HCT116 (cell line): ENCODE data around the gene GNB1L. TPM values are rescaled to one million over a fixed set of nuclear protein-coding genes. Genes with fewer than 3 reads are reported as not detected.

Experiments
- ATAC-seq: fragments of 200-7000 bp; cut with Tn5 transposase; 2 replicates; pipeline ENCODE4 v1.9.1; 2020; ENCODE audit warnings: mild to moderate bottlenecking, moderate library complexity
- BruUV-seq: library from RNA; stranded (reverse); fragments of 400-500 nt; replicated peaks from 2 replicates; lab custom pipeline; 2021; lab: Mats Ljungman, UMichigan
- CTCF ChIA-PET: fragments of 300-600 bp; sonication (Branson Sonifier 250); formaldehyde crosslinking; loops from one replicate; lab custom pipeline; 2021; ENCODE audit warnings: antibody characterized with exemption; lab: Charles Lee
- POLR2A ChIA-PET: fragments of 300-600, 350-600 bp; sonication (Branson Sonifier 250); formaldehyde crosslinking; loops from one replicate; lab custom pipeline; 2021; ENCODE audit warnings: antibody characterized with exemption; lab: Charles Lee
- RAD21 ChIA-PET, 2 experiments: fragments of 300-600 bp; sonication (Branson Sonifier 250); formaldehyde crosslinking; loops; one replicate each; lab custom pipeline; 2023; ENCODE audit warnings: low total read pairs in 2 of 2; ENCODE audit not compliant: uncharacterized antibody in 2 of 2, unreplicated experiment in 2 of 2, low non-redundant PET in 1 of 2; lab: Charles Lee
- DNase-seq: peaks from one replicate; pipeline ENCODE4 v3.0.0-alpha.2; 2010; ENCODE audit warnings: low read depth, low spot score
- H2AFZ ChIP-seq: fragments of 200-600 bp; shearing (Covaris generic), sonication (generic); 2 replicates; pipeline ENCODE4 v1.6.1; 2017; ENCODE audit warnings: low read depth, mixed run types, mixed read lengths, antibody characterized with exemption, low read length; ENCODE audit not compliant: poor library complexity, severe bottlenecking
- H3K27ac ChIP-seq: 2 replicates; pipeline ENCODE4 v1.5.1; 2012; ENCODE audit warnings: low read depth, low read length
- H3K27me3 ChIP-seq: fragments of 200-600 bp; sonication (generic); 2 replicates; pipeline ENCODE4 v1.6.1; 2016; ENCODE audit warnings: mixed run types, low read length, mixed read lengths; ENCODE audit not compliant: insufficient read depth
- H3K36me3 ChIP-seq, 2 experiments: fragments of 200-500 bp in 1 of 2; fragments of 200-600 bp in 1 of 2; sonication (Bioruptor generic) in 1 of 2; sonication (generic) in 1 of 2; 2 replicates each; pipeline versions ENCODE4 v1.5.1 to v1.6.1; 2014 to 2016; ENCODE audit warnings: low read length in 2 of 2, inconsistent platforms in 1 of 2, mixed read lengths in 1 of 2, mixed run types in 1 of 2; ENCODE audit not compliant: insufficient read depth in 2 of 2, control insufficient read depth in 1 of 2
- H3K4me1 ChIP-seq, 2 experiments: fragments of 200-600 bp in 1 of 2; sonication (generic) in 1 of 2; 2 replicates each; pipeline versions ENCODE4 v1.5.1 to v1.6.1; 2012 to 2017; ENCODE audit warnings: low read length in 2 of 2, inconsistent platforms in 1 of 2, mild to moderate bottlenecking in 1 of 2, mixed read lengths in 1 of 2, mixed run types in 1 of 2, moderate library complexity in 1 of 2; ENCODE audit not compliant: insufficient read depth in 2 of 2, control insufficient read depth in 1 of 2
- H3K4me2 ChIP-seq: fragments of 200-600 bp; sonication (generic); 2 replicates; pipeline ENCODE4 v1.6.1; 2017; ENCODE audit warnings: mixed run types, low read length, mixed read lengths
- H3K4me3 ChIP-seq, 2 experiments: fragments of 200-600 bp in 1 of 2; sonication (generic) in 1 of 2; replicated peaks in 1 of 2; 2 replicates each; pipeline ENCODE4 v1.5.1; 2011 to 2016; ENCODE audit warnings: low read length in 2 of 2, control low read depth in 1 of 2, low read depth in 1 of 2, mild to moderate bottlenecking in 1 of 2, mixed read lengths in 1 of 2, mixed run types in 1 of 2
- H3K79me2 ChIP-seq: fragments of 200-600 bp; sonication (generic); 2 replicates; pipeline ENCODE4 v1.6.1; 2017; ENCODE audit warnings: mild to moderate bottlenecking, mixed run types, low read length, moderate library complexity, mixed read lengths; ENCODE audit not compliant: insufficient read depth
- H3K9ac ChIP-seq: fragments of 200-600 bp; sonication (generic); 2 replicates; pipeline ENCODE4 v1.6.1; 2016; ENCODE audit warnings: low read length, mixed read lengths
- H3K9me2 ChIP-seq: fragments of 200-600 bp; sonication (generic), shearing (Covaris generic); 2 replicates; pipeline ENCODE4 v1.6.1; 2017; ENCODE audit warnings: mixed run types, mild to moderate bottlenecking, moderate library complexity; ENCODE audit not compliant: insufficient read depth
- H3K9me3 ChIP-seq, 2 experiments: fragments of 200-500 bp in 1 of 2; fragments of 200-600 bp in 1 of 2; sonication (Bioruptor generic) in 1 of 2; sonication (generic) in 1 of 2; 2 replicates each; pipeline ENCODE4 v1.6.1; 2014 to 2017; ENCODE audit warnings: low read length in 2 of 2, mixed read lengths in 2 of 2, inconsistent platforms in 1 of 2, low read depth in 1 of 2, mild to moderate bottlenecking in 1 of 2, mixed run types in 1 of 2, moderate library complexity in 1 of 2; ENCODE audit not compliant: control insufficient read depth in 1 of 2, insufficient read depth in 1 of 2
- H4K20me1 ChIP-seq: fragments of 200-600 bp; sonication (generic), shearing (Covaris generic); 2 replicates; pipeline ENCODE4 v1.6.1; 2017; ENCODE audit warnings: mixed run types, mild to moderate bottlenecking, moderate library complexity; ENCODE audit not compliant: insufficient read depth
- CEBPB ChIP-seq: IDR thresholded peaks from 2 replicates; pipeline ENCODE4 v1.6.1; 2012; ENCODE audit warnings: low read depth
- EGR1 ChIP-seq: IDR thresholded peaks from 2 replicates; pipeline ENCODE4 v1.6.1; 2012; ENCODE audit warnings: low read depth
- ELF1 ChIP-seq: IDR thresholded peaks from 2 replicates; pipeline ENCODE4 v1.6.1; 2012; ENCODE audit warnings: low read depth, borderline replicate concordance
- EZH2 ChIP-seq: fragments of 200-600 bp; sonication (generic); IDR thresholded peaks from 2 replicates; pipeline ENCODE4 v1.6.1; 2017; ENCODE audit warnings: antibody characterized with exemption, mixed run types
- EZH2phosphoT487 ChIP-seq: fragments of 200-600 bp; IDR thresholded peaks from 2 replicates; pipeline ENCODE4 v1.6.1; 2018; ENCODE audit warnings: antibody characterized with exemption, borderline replicate concordance
- FOSL1 ChIP-seq: IDR thresholded peaks from 2 replicates; pipeline ENCODE4 v1.6.1; 2012; ENCODE audit warnings: low read depth
- MAX ChIP-seq: IDR thresholded peaks from 2 replicates; pipeline ENCODE4 v1.6.1; 2012
- POLR2AphosphoS5 ChIP-seq: IDR thresholded peaks from 2 replicates; pipeline ENCODE4 v1.6.1; 2011; ENCODE audit warnings: mild to moderate bottlenecking, low read depth, low read length, moderate library complexity
- RAD21 ChIP-seq: IDR thresholded peaks from 2 replicates; pipeline ENCODE4 v1.6.1; 2012; ENCODE audit warnings: low read depth, mild to moderate bottlenecking
- SRF ChIP-seq: IDR thresholded peaks from 2 replicates; pipeline ENCODE4 v1.6.1; 2012; ENCODE audit warnings: low read depth
- TCF7L2 ChIP-seq: IDR thresholded peaks from 2 replicates; pipeline ENCODE4 v1.7.0; 2011; ENCODE audit warnings: borderline replicate concordance, inconsistent platforms; ENCODE audit not compliant: insufficient read depth, insufficient read length; ENCODE audit errors: extremely low read depth
- ZFX ChIP-seq: fragments of 450-650 bp; IDR thresholded peaks from 2 replicates; pipeline ENCODE4 v1.6.1; 2017
- ZNF274 ChIP-seq: fragments of 200-500 bp; sonication (Bioruptor generic); IDR thresholded peaks from 2 replicates; pipeline ENCODE4 v1.6.1; 2014; ENCODE audit warnings: mild to moderate bottlenecking, low read depth, low read length, inconsistent platforms
- intact Hi-C: fragments of 100-400 bp; cut with micrococcal nuclease; formaldehyde crosslinking; loops from 2 replicates; pipeline ENCODE4 v1.10.0; 2022
- total RNA-seq: library from RNA; stranded (reverse); gene quantifications from one replicate; pipeline ENCODE4 v1.2.1, GENCODE V29; 2021; ENCODE audit not compliant: unreplicated experiment
- TF ChIP-seq, protein P1 (sequence below): IDR thresholded peaks from 2 replicates; pipeline ENCODE4 v1.6.1; 2011; ENCODE audit warnings: mild to moderate bottlenecking, low read length, moderate library complexity; ENCODE audit not compliant: insufficient replicate concordance; ENCODE audit errors: extremely low read depth
- TF ChIP-seq, protein P2 (sequence below), 3 experiments: fragments of 200-600 bp in 1 of 3; sonication (generic) in 1 of 3; IDR thresholded peaks in 2 of 3; conservative IDR thresholded peaks in 1 of 3; 2 replicates each; pipeline ENCODE4 v1.5.1; 2012 to 2017; ENCODE audit warnings: low read depth in 2 of 3, low read length in 2 of 3, antibody characterized with exemption in 1 of 3, borderline replicate concordance in 1 of 3, control low read depth in 1 of 3, mild to moderate bottlenecking in 1 of 3, mixed read lengths in 1 of 3, mixed run types in 1 of 3, moderate library complexity in 1 of 3; ENCODE audit not compliant: insufficient read depth in 1 of 3

GNB1L gene
- total RNA-seq, 1 experiment from 2014 or later: 12.1 TPM

DNA sequence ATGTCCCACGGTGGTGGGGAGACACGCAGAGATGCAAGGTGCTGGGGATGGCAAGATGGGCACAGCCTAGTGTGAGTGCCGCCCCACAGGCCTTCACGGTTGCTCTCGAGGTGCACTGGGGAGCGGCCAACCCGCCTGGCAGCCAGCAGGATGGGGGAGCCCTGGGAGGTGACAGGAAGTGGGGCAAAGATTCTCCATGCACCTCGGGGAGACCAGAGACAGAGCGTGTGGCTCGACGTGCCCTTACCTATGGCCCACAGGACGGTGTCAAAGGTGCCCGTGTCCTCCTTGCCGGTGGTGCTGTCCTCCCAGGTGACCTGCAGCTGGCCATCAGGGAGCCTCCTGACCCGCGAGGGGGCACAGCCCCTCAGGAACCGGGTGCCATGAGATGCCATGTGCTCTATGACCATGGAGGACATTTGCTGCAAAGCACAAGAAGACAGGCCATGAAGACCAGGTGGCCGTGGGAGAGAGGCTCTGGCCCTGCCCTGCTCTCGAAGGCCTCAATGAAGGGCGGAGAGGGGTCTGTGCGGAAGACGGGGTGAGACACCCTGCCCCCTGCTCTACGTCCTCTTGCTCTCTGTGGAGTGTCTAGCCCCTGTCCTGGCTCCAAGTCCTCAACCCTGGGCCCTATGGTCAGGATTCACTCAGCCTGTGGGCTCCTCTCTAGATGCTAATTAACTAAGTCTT, 40.6 kb upstream of the GNB1L start:
- ChIA-PET POLR2A (no interaction called here), CTCF (no interaction called here), RAD21 (no interaction called here)
- Histone ChIP-seq H3K4me3 (no peak overlapping the region), H3K36me3 (no peaks in the 10 kb centered on the region), H3K4me1 (peaks cover 17 to 33% of the 10 kb centered on the region in 2 experiments), H3K27ac (no peak overlapping the region), H3K79me2 (no peaks in the 10 kb centered on the region), H3K9ac (no peak overlapping the region), H3K9me2 (no peaks in the 10 kb centered on the region), H3K27me3 (no peaks in the 10 kb centered on the region), H3K4me2 (no peak overlapping the region), H4K20me1 (no peaks in the 10 kb centered on the region), H3K9me3 (no peaks in the 10 kb centered on the region), H2AFZ (no peak overlapping the region)
- intact Hi-C loops: no loop called here
- ATAC-seq (no peak), DNase-seq (no peak)
- no TSS peak for BruUV-seq
- TF ChIP-seq ELF1 (no peak), EGR1 (no peak), EZH2phosphoT487 (no peak), ZFX (no peak), CEBPB (no peak), FOSL1 (no peak), TCF7L2 (no peak), ZNF274 (no peak), EZH2 (no peak), RAD21 (no peak), MAX (no peak), POLR2AphosphoS5 (no peak), SRF (no peak)
- TF ChIP-seq, protein P1, sequence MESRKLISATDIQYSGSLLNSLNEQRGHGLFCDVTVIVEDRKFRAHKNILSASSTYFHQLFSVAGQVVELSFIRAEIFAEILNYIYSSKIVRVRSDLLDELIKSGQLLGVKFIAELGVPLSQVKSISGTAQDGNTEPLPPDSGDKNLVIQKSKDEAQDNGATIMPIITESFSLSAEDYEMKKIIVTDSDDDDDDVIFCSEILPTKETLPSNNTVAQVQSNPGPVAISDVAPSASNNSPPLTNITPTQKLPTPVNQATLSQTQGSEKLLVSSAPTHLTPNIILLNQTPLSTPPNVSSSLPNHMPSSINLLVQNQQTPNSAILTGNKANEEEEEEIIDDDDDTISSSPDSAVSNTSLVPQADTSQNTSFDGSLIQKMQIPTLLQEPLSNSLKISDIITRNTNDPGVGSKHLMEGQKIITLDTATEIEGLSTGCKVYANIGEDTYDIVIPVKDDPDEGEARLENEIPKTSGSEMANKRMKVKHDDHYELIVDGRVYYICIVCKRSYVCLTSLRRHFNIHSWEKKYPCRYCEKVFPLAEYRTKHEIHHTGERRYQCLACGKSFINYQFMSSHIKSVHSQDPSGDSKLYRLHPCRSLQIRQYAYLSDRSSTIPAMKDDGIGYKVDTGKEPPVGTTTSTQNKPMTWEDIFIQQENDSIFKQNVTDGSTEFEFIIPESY: no peak
- TF ChIP-seq, protein P2, sequence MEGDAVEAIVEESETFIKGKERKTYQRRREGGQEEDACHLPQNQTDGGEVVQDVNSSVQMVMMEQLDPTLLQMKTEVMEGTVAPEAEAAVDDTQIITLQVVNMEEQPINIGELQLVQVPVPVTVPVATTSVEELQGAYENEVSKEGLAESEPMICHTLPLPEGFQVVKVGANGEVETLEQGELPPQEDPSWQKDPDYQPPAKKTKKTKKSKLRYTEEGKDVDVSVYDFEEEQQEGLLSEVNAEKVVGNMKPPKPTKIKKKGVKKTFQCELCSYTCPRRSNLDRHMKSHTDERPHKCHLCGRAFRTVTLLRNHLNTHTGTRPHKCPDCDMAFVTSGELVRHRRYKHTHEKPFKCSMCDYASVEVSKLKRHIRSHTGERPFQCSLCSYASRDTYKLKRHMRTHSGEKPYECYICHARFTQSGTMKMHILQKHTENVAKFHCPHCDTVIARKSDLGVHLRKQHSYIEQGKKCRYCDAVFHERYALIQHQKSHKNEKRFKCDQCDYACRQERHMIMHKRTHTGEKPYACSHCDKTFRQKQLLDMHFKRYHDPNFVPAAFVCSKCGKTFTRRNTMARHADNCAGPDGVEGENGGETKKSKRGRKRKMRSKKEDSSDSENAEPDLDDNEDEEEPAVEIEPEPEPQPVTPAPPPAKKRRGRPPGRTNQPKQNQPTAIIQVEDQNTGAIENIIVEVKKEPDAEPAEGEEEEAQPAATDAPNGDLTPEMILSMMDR (IDR thresholded peaks at IDR 0.05 in 2 of 3, conservative IDR thresholded peaks at IDR 0.05 in 1 of 3; ENCODE audit: borderline replicate concordance in 1 of 3, insufficient read depth in 1 of 3, low read depth in 2 of 3, low read length in 2 of 3): no peak
- TF ChIP-seq, all 23 proteins: peak for 0
